Esophagus squamous epithelium (tissue), 5 donors: Measurements from ENCODE around the gene CDK6. TPM values are rescaled to one million over a fixed set of nuclear protein-coding genes. Genes with fewer than 3 reads are reported as not detected.
A peak's percentile ranks its signal among the peaks of the same experiment; 100 is the strongest.

ENCODE experiments used
- DNase-seq: peaks from one replicate; lab custom pipeline; 2025; lab: John Stamatoyannopoulos, UW
- H3K27ac ChIP-seq, 4 donors: fragments of 200-600 bp; sonication (generic); one replicate each; pipeline ENCODE4 v1.5.1; 2016 to 2019; ENCODE audit warnings: mild to moderate bottlenecking in 1 of 4
- H3K27me3 ChIP-seq, 4 donors: fragments of 200-600 bp; sonication (generic); 1 replicate in 3 of 4; 2 replicates in 1 of 4; pipeline versions ENCODE4 v1.5.1 to v1.6.0; 2017 to 2021; ENCODE audit warnings: antibody characterized with exemption in 1 of 4
- H3K36me3 ChIP-seq, 3 donors: fragments of 200-600 bp; sonication (generic); one replicate each; pipeline ENCODE4 v1.5.1; 2016 to 2019
- H3K4me1 ChIP-seq, 3 donors: fragments of 200-600 bp; sonication (generic); one replicate each; pipeline ENCODE4 v1.5.1; 2017 to 2019
- H3K4me3 ChIP-seq, 4 donors: fragments of 200-600 bp; sonication (generic); 1 replicate in 3 of 4; 2 replicates in 1 of 4; pipeline ENCODE4 v1.5.1; 2016 to 2019; ENCODE audit warnings: mild to moderate bottlenecking in 2 of 4, moderate library complexity in 1 of 4
- H3K9me3 ChIP-seq, 3 donors: fragments of 200-600 bp; sonication (generic); one replicate each; pipeline ENCODE4 v1.5.1; 2016 to 2019
- CTCF ChIP-seq, 6 experiments: fragments of 450-650 bp in 4 of 6; fragments of 200-600 bp in 2 of 6; sonication (generic) in 2 of 6; IDR thresholded peaks; one replicate each; pipeline ENCODE4 v1.5.1; 2016 to 2019; ENCODE audit warnings: antibody characterized with exemption in 6 of 6, mild to moderate bottlenecking in 4 of 6, moderate library complexity in 4 of 6
- POLR2A ChIP-seq, 4 donors: fragments of 450-650 bp; IDR thresholded peaks; one replicate each; pipeline ENCODE4 v1.6.1; 2017; ENCODE audit warnings: antibody characterized with exemption in 4 of 4, mild to moderate bottlenecking in 4 of 4, moderate library complexity in 3 of 4
- WGBS, 2 donors: methylation state at CpG; one replicate each; pipeline ENCODE4 v1.1.5; 2018; 5-methylcytosine and 5-hydroxymethylcytosine counted together
- intact Hi-C: fragments of 100-400 bp; cut with DNase I; formaldehyde crosslinking; loops from one replicate; pipeline ENCODE4 v1.15.0; 2022
- total RNA-seq, 4 donors: library from RNA; depleted of rRNA; stranded (reverse); fragments of >200 nt; gene quantifications; one replicate each; pipeline ENCODE4 v1.1.0, GENCODE V29; 2016
- donor health status: DM: yes; HTN: yes; CAD: no.

CDK6 gene
- total RNA-seq, 4 donors from 2014 or later = 15.6 to 59.2 (median 32.4) TPM

DNA sequence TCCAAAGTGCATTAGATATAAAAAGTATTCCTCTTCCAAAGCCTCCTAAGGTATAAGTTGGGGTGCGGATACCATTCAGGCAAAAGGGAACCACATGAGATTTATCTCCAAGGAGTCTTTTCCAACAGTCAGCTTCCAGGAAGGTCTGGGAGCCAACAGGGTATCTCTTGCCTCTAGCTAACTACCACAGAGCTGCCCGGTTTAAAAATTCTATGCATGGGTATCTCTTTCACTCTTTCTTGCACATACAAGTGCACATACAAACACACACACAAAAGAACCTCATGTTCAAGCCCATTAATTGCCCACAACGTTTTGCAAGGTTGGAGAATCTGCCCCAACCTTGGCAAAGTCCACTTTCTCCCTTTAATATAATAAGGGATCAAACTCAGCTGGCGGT, 80.7 kb downstream of the CDK6 start:
- TF ChIP-seq POLR2A (IDR thresholded peaks at IDR 0.05) (no peak), CTCF (IDR thresholded peaks at IDR 0.05) (no peak)
- WGBS, 2 donors = 62 to 82% methylated on average over 3 to 4 of the region's 4 CpGs
- Histone ChIP-seq H3K27ac (no peak overlapping the region), H3K4me1 (peaks cover 0 to 19% (median 5%) of the 10 kb centered on the region in 3 donors), H3K27me3 (no peaks in the 10 kb centered on the region), H3K4me3 (no peak overlapping the region), H3K36me3 (no peaks in the 10 kb centered on the region), H3K9me3 (no peaks in the 10 kb centered on the region)
- intact Hi-C loops = no loop called here
- DNase-seq = no peak

- Histone ChIP-seq H3K4me1 (peaks cover 0 to 19% (median 5%) of the 10 kb centered on the region in 3 donors), H3K27ac (no peak overlapping the region), H3K9me3 (no peaks in the 10 kb centered on the region), H3K36me3 (no peaks in the 10 kb centered on the region), H3K27me3 (no peaks in the 10 kb centered on the region), H3K4me3 (no peak overlapping the region)
- intact Hi-C loops = no loop called here
- no peak for DNase-seq
- 68 to 69% methylated on average over 8 of the region's 9 CpGs for WGBS, 2 donors
- TF ChIP-seq POLR2A (IDR thresholded peaks at IDR 0.05) (no peak), CTCF (IDR thresholded peaks at IDR 0.05) (no peak)
Observed at GRCh38 chr7:92754919-92755581, 81.3 kb downstream of the CDK6 start.

- WGBS, 2 donors = 58 to 69% methylated on average over 2 to 3 of the region's 3 CpGs
- H3K9me3 ChIP-seq = no peaks in the 10 kb centered on the region
- DNase-seq = no peak
- TF ChIP-seq POLR2A (IDR thresholded peaks at IDR 0.05) (no peak), CTCF (IDR thresholded peaks at IDR 0.05) (no peak)
- intact Hi-C loops = no loop called here
- H3K36me3 ChIP-seq = no peaks in the 10 kb centered on the region
- H3K4me1 ChIP-seq = peaks cover 0 to 19% (median 5%) of the 10 kb centered on the region in 3 donors
- H3K27me3 ChIP-seq = no peaks in the 10 kb centered on the region
- H3K27ac ChIP-seq = no peak overlapping the region
- H3K4me3 ChIP-seq = no peak overlapping the region
Observed at GRCh38 chr7:92753614-92754013, 82.8 kb downstream of the CDK6 start.

- 37 to 41% methylated on average over 4 of the region's 4 CpGs for WGBS, 2 donors
- Histone ChIP-seq H3K4me1 (peaks cover 0 to 19% (median 5%) of the 10 kb centered on the region in 3 donors), H3K9me3 (no peaks in the 10 kb centered on the region), H3K27ac (peak overlapping the region in 3 of 4 donors; percentile 17 to 38 (median 18)), H3K4me3 (no peak overlapping the region), H3K27me3 (no peaks in the 10 kb centered on the region), H3K36me3 (no peaks in the 10 kb centered on the region)
- DNase-seq = no peak
- intact Hi-C loops = no loop called here
- TF ChIP-seq CTCF (IDR thresholded peaks at IDR 0.05) (no peak), POLR2A (IDR thresholded peaks at IDR 0.05) (no peak)
Observed at GRCh38 chr7:92751902-92752901, 84.2 kb downstream of the CDK6 start.

DNA sequence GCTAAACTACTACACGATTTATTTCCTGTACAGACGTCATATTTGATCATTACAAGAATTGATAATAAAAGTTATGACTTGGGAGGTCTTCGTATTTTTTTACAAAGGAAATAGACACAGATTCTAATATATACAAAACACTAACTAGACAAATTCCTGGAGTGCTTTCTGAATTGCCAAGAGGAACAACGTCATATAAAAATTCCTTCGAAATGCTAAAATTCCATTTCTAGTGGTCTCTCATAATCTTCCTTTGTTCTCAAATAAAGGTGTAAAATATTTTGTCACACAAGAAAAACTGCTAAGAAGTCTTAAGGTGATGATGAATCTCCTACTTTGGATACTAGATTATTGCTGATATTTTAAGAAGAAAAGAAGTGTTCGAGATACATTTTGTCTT, 85.4 kb downstream of the CDK6 start:
- H3K27ac ChIP-seq = no peak overlapping the region
- H3K27me3 ChIP-seq = no peaks in the 10 kb centered on the region
- H3K36me3 ChIP-seq = no peaks in the 10 kb centered on the region
- TF ChIP-seq POLR2A (IDR thresholded peaks at IDR 0.05) (no peak), CTCF (IDR thresholded peaks at IDR 0.05) (no peak)
- H3K4me3 ChIP-seq = no peak overlapping the region
- intact Hi-C loops = no loop called here
- no peaks in the 10 kb centered on the region for H3K9me3 ChIP-seq
- peaks cover 0 to 19% (median 5%) of the 10 kb centered on the region in 3 donors for H3K4me1 ChIP-seq
- WGBS, 2 donors = 87 to 94% methylated on average over 6 of the region's 6 CpGs
- no peak for DNase-seq
